Activated CD4-positive, alpha-beta T cell treated with anti-CD3 and anti-CD28 coated beads for 24 hours (primary cell): ENCODE results near the gene LMF1.
"Not testable (repeated sequence)": the region's sequence is repeated elsewhere in the genome, so short reads cannot be mapped to it uniquely, and the experiment has no call there.

Source experiments
- DNase-seq, 2 donors: peaks; one replicate each; pipeline ENCODE4 v3.0.0-alpha.2; 2020; ENCODE audit warnings: low read depth in 2 of 2

Gene LMF1

GRCh38 chr16:948767-949166 lies 22.0 kb downstream of the LMF1 start:
- DNase-seq = not testable (repeated sequence)

GRCh38 chr16:947922-948303 lies 22.9 kb downstream of the LMF1 start:
- not testable (repeated sequence) for DNase-seq

- no peak for DNase-seq
Observed at GRCh38 chr16:947255-947921, 23.4 kb downstream of the LMF1 start.

- DNase-seq = no peak
Observed at GRCh38 chr16:946048-946395, 24.8 kb downstream of the LMF1 start.

- DNase-seq = no peak
Observed at GRCh38 chr16:945271-946047, 25.3 kb downstream of the LMF1 start.

- no peak for DNase-seq
Observed at GRCh38 chr16:943971-944370, 26.8 kb downstream of the LMF1 start.

- no peak for DNase-seq
Observed at GRCh38 chr16:942436-943060, 28.2 kb downstream of the LMF1 start.

GRCh38 chr16:939941-940340 lies 30.8 kb downstream of the LMF1 start:
- DNase-seq = no peak

- DNase-seq = no peak
Observed at GRCh38 chr16:939311-939710, 31.5 kb downstream of the LMF1 start.

- DNase-seq = no peak
Observed at GRCh38 chr16:938752-939151, 32.0 kb downstream of the LMF1 start.

GRCh38 chr16:938136-938535 lies 32.6 kb downstream of the LMF1 start:
- DNase-seq = no peak

- no peak for DNase-seq
Observed at GRCh38 chr16:937723-938122, 33.1 kb downstream of the LMF1 start.

GRCh38 chr16:937311-937710 lies 33.5 kb downstream of the LMF1 start:
- DNase-seq = no peak

- no peak for DNase-seq
Observed at GRCh38 chr16:935684-936083, 35.1 kb downstream of the LMF1 start.

- no peak for DNase-seq
Observed at GRCh38 chr16:934178-934577, 36.6 kb downstream of the LMF1 start.

- no peak for DNase-seq
Observed at GRCh38 chr16:933581-933980, 37.2 kb downstream of the LMF1 start.

GRCh38 chr16:932831-933330 lies 37.9 kb downstream of the LMF1 start:
- no peak for DNase-seq

- no peak for DNase-seq
Observed at GRCh38 chr16:931626-932500, 38.9 kb downstream of the LMF1 start.

GRCh38 chr16:931171-931570 lies 39.6 kb downstream of the LMF1 start:
- DNase-seq = no peak

- no peak for DNase-seq
Observed at GRCh38 chr16:930511-930910, 40.3 kb downstream of the LMF1 start.

- no peak for DNase-seq
Observed at GRCh38 chr16:930076-930475, 40.7 kb downstream of the LMF1 start.
